SK-N-SH treated with all-trans-retinoic acid at 6 μM for 48 hours (cell line): ENCODE results near the gene TLCD5.

ENCODE experiments used
- BACH2 ChIP-seq: fragments of 250-450 bp; sonication (Bioruptor Pico); IDR thresholded peaks from 2 replicates; pipeline ENCODE4 v1.9.0; 2021; ENCODE audit warnings: mild to moderate bottlenecking, borderline replicate concordance
- RARB ChIP-seq: fragments of 250-450 bp; sonication (Bioruptor Pico); IDR thresholded peaks from 2 replicates; pipeline ENCODE4 v1.8.0; 2021; ENCODE audit warnings: mild to moderate bottlenecking, moderate library complexity
- TF ChIP-seq, protein P1 (sequence below): fragments of 250-450 bp; sonication (Bioruptor Pico); IDR thresholded peaks from 2 replicates; pipeline ENCODE4 v1.8.0; 2020; ENCODE audit warnings: mild to moderate bottlenecking, moderate library complexity, borderline replicate concordance

DNA sequence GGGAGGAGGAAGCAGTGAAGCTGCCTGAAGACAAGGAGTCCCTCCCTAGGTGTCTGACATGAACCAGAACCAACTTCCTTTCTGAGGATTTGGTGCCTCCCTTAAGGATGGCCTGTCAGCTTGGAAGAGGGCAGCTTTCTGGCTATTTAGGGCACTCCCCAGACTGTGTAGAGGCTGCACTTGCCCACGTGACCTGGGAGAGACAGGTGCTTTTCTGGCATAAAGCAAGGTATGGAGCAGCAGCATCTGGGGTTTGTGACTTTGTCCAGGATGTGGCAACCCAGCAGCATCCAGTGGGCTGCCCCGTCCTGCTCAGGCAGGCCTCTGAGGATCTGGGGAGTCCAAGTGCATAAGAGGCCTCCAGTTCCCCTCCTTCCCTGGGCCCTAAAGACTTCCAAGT is 42.0 kb upstream of the TLCD5 start:
- TF ChIP-seq RARB (no peak), BACH2 (CRISPR knock-in tag) (no peak)
- TF ChIP-seq, protein P1, sequence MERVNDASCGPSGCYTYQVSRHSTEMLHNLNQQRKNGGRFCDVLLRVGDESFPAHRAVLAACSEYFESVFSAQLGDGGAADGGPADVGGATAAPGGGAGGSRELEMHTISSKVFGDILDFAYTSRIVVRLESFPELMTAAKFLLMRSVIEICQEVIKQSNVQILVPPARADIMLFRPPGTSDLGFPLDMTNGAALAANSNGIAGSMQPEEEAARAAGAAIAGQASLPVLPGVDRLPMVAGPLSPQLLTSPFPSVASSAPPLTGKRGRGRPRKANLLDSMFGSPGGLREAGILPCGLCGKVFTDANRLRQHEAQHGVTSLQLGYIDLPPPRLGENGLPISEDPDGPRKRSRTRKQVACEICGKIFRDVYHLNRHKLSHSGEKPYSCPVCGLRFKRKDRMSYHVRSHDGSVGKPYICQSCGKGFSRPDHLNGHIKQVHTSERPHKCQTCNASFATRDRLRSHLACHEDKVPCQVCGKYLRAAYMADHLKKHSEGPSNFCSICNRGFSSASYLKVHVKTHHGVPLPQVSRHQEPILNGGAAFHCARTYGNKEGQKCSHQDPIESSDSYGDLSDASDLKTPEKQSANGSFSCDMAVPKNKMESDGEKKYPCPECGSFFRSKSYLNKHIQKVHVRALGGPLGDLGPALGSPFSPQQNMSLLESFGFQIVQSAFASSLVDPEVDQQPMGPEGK (CRISPR knock-in tag) = no peak
